A549 treated with Hydrocortisone at 1 μM for 4 hours (cell line): ENCODE data around the gene IKBKE. TPM values are rescaled to one million over a fixed set of nuclear protein-coding genes. Genes with fewer than 3 reads are reported as not detected.

Source experiments
- total RNA-seq: library from RNA; stranded (reverse); fragments of 200-300 nt; extraction: Qiagen RNA extraction; gene quantifications from 5 replicates; pipeline ENCODE4 v1.2.3, GENCODE V29; 2022

The IKBKE gene
- total RNA-seq, result 5.5 to 7.2 TPM (median 6.5 TPM) in 5 replicates

GRCh38 chr1:206469933-206470691, at the start of gene IKBKE:
IKBKE (plus strand) TSS chr1:206470476; CDS start chr1:206473228, 2,752 bp downstream.

GRCh38 chr1:206507284-206508129, 37.2 kb downstream of the IKBKE start, which contains the start of gene RASSF5:
RASSF5 (plus strand) TSS chr1:206507531; CDS start chr1:206507603, 72 bp downstream.

Other genes with a start within 250 kb of the IKBKE start
- gene RASSF5, start 37.1 kb downstream of the IKBKE start, total RNA-seq, result 0.74 to 1.2 TPM (median 1.1 TPM) in 5 replicates
- 32.8 to 35.8 TPM (median 35.3 TPM) in 5 replicates for gene EIF2D, start 142.0 kb downstream of the IKBKE start, total RNA-seq
- 8.4 to 11.7 TPM (median 9.7 TPM) in 5 replicates for gene DYRK3, start 165.1 kb downstream of the IKBKE start, total RNA-seq
- gene MAPKAPK2, start 214.4 kb downstream of the IKBKE start, total RNA-seq, result 78.9 to 90.6 TPM (median 89.4 TPM) in 5 replicates